DMS114 treated with DMSO at 0.1 percent for 48 hours (cell line): ENCODE measurements around the gene NUCKS1.

ENCODE experiments used
- DNase-seq: peaks from one replicate; lab custom pipeline; 2025; ENCODE audit not compliant: unreplicated experiment; lab: John Stamatoyannopoulos, UW

The NUCKS1 gene

GRCh38 chr1:205772607-205773032, 22.6 kb upstream of the NUCKS1 start:
- no peak for DNase-seq

GRCh38 chr1:205770618-205771017, 20.6 kb upstream of the NUCKS1 start:
- DNase-seq, result no peak

DNA sequence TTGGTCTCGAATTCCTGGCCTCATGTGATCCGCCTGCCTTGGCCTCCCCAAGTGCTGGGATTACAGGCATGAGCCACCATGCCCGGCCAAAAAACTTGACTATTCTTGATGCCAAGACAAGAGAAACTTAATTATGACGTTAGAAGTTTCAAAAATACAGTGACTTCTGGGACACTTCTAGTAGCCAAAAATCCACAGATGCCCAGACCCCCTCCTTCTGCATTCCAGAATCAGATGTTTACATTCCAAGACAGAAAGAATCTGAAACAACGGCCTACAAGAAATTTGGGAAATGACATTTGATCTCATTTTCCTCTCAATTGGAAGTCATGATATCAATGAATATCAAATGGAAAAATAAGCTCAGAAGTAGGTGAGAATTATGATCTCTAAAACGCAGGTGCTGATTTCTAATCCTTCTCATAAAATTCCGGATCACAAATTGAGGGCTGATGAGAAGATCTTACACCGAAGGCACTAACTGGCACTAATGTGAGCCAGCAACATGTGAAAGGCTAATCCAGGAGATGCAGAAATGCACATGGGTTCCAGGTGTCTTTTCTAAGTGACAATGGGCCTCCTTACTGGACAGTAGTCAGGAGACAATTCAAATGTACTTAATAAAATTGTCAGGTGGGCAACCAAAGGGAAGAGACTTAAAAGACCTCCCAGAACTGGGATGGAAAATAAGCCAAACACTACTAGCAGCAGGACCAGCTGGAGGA, 19.8 kb upstream of the NUCKS1 start:
- DNase-seq, result no peak

DNA sequence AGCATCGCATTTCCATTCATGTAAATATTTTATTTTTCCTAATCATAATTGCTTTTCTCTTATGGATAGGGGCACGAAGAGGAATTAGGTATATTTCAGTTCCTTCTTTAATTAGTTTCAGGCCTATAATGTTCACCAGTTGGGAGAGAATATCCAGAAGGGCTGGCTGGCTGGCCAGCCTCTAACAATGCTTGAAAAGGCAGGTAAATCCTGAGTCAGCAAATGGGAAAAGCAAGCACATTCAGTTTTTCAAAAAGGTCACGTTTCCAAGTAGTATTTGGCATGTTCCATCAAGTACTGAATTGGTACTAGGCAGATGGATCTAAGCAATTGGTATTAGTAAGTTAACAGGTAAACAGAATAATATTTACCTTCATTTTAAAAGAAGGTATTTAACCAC, 17.3 kb upstream of the NUCKS1 start:
- no peak for DNase-seq

DNA sequence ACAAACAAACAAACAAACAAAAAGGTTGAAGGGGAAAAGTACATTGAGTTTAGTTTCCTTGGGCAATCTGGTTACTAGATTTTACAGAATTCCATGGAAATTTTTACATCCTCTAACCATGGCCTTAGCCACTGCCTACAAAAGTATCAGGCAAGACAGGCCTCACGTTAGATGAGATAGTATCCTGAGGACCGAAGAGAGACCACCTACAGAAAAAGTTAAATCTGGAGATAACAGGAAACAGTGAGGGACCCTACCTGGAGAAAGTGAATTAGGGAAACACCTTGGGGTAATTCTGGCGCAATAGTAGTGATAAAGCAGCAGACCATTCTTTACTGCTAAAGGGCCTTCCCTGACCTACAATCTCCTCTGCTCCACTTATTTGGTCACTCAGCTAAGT, 16.6 kb upstream of the NUCKS1 start:
- no peak for DNase-seq

- DNase-seq, result no peak
Measured at GRCh38 chr1:205766038-205766437, 16.1 kb upstream of the NUCKS1 start.

GRCh38 chr1:205764578-205764977, 14.6 kb upstream of the NUCKS1 start:
- DNase-seq, result no peak

DNA sequence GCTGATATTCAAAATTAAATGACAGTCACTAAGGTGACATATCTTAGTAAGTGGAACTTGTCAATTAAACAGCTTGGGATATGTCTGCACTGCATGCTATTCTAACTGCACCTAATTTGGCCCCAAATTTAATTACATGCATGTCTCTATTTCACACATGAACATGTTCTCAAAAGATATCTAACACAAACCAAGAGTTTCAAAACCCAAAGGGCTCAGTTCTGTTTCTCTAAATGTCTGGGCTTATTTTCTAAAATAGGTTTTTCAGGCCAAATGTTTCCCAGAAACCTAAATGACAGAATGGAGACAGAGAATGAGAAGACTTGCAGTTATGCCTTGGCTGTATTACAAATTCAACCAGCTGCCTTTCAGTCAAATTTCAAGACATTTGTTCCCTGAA, 14.0 kb upstream of the NUCKS1 start:
- no peak for DNase-seq

DNA sequence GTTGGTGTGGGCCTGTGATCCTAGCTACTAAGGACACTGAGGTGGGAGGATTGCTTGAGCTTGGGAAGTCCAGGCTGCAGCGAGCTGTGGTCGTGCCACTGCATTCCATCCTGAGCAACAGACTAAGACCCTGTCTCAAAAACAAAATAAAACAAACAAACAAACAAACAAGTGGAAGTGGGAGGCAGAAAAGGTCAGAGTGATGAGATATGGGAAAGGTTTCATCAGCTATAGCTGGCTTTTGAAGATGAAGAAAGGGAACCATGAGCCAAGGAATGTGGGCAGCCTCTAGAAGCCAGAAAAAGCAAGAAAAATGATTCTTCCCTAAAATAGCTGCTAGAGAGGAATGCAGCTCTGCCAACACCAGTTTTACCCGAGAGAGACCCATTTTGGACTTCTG, 10.6 kb upstream of the NUCKS1 start:
- no peak for DNase-seq

DNA sequence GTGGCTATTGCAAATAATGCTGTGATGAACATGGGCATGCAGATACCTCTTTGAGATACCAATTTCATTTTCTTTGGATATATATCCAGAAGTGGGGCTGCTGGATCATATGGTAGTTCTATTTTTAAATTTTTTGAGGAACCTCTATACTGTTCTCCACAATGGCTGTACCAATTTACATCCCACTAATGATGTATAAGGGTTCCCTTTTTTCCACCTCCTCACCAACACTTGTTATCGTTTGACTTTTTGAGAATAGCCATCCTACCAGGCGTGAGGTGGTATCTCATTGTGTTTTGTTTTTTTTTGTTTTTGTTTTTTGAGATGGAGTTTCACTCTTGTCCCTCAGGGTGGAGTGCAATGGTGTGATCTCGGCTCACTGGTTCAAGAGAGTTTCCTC, 6.6 kb upstream of the NUCKS1 start:
- no peak for DNase-seq

GRCh38 chr1:205754857-205755256, 4.9 kb upstream of the NUCKS1 start:
- no peak for DNase-seq

GRCh38 chr1:205751036-205751651, 1.2 kb upstream of the NUCKS1 start:
- DNase-seq, result no peak

- DNase-seq, result peak; percentile 87
Measured at GRCh38 chr1:205749234-205750137, 496 bp downstream of the NUCKS1 start.

GRCh38 chr1:205748403-205749233, 1.4 kb downstream of the NUCKS1 start:
- peak; percentile 87 for DNase-seq

GRCh38 chr1:205746757-205747412, 3.1 kb downstream of the NUCKS1 start:
- no peak for DNase-seq

GRCh38 chr1:205744403-205744802, 5.6 kb downstream of the NUCKS1 start:
- no peak for DNase-seq

- no peak for DNase-seq
Measured at GRCh38 chr1:205743977-205744376, 6.0 kb downstream of the NUCKS1 start.

DNA sequence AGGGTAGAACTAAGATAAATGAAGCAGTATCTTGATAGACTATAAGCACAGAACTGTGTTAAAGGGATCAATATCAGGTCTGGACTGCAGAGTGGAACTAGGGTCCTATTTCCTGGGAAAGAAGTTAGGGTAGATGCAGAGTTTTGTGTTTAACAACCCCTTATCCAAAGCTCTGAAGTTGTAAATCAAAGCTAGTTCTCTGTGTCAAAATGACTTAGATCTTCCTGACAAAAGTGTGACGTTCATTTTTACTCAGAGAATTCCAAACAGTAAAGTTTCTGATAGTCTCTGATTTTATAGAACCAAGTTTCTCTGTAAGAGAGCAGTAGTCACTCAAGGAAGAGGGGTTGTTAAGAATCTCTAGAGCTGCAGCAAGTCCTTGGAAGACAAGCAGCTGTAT, 8.3 kb downstream of the NUCKS1 start:
- no peak for DNase-seq

- DNase-seq, result no peak
Measured at GRCh38 chr1:205739348-205740160, 10.4 kb downstream of the NUCKS1 start.

DNA sequence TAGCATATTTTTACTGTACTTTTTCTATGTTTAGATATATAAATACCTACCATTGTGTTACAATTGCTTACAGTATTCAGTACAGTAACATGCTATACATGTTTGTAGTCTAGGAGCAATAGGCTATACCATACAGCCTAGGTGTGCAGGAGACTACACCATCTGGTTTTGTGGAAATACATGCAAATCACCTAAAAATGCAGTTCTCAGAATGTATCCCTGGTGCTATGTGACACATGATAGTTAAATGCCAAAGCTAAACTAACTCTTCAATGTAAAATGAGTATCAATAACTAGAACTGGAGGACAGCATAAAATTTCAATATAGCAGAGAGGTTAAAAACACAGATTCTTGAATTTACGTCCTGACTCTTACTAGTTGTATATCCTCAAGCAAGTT, 14.8 kb downstream of the NUCKS1 start:
- no peak for DNase-seq
